Esophagus squamous epithelium (tissue), 5 donors: ENCODE measurements around the gene GALNT2. TPM values are rescaled to one million over a fixed set of nuclear protein-coding genes. Genes with fewer than 3 reads are reported as not detected.
A peak's percentile ranks its signal among the peaks of the same experiment; 100 is the strongest.

Experiments
- DNase-seq: peaks from one replicate; lab custom pipeline; 2025; lab: John Stamatoyannopoulos, UW
- H3K27ac ChIP-seq, 4 donors: fragments of 200-600 bp; sonication (generic); one replicate each; pipeline ENCODE4 v1.5.1; 2016 to 2019; ENCODE audit warnings: mild to moderate bottlenecking in 1 of 4
- H3K27me3 ChIP-seq, 4 donors: fragments of 200-600 bp; sonication (generic); 1 replicate in 3 of 4; 2 replicates in 1 of 4; pipeline versions ENCODE4 v1.5.1 to v1.6.0; 2017 to 2021; ENCODE audit warnings: antibody characterized with exemption in 1 of 4
- H3K36me3 ChIP-seq, 3 donors: fragments of 200-600 bp; sonication (generic); one replicate each; pipeline ENCODE4 v1.5.1; 2016 to 2019
- H3K4me1 ChIP-seq, 3 donors: fragments of 200-600 bp; sonication (generic); one replicate each; pipeline ENCODE4 v1.5.1; 2017 to 2019
- H3K4me3 ChIP-seq, 4 donors: fragments of 200-600 bp; sonication (generic); 1 replicate in 3 of 4; 2 replicates in 1 of 4; pipeline ENCODE4 v1.5.1; 2016 to 2019; ENCODE audit warnings: mild to moderate bottlenecking in 2 of 4, moderate library complexity in 1 of 4
- H3K9me3 ChIP-seq, 3 donors: fragments of 200-600 bp; sonication (generic); one replicate each; pipeline ENCODE4 v1.5.1; 2016 to 2019
- POLR2A ChIP-seq, 4 donors: fragments of 450-650 bp; IDR thresholded peaks; one replicate each; pipeline ENCODE4 v1.6.1; 2017; ENCODE audit warnings: antibody characterized with exemption in 4 of 4, mild to moderate bottlenecking in 4 of 4, moderate library complexity in 3 of 4
- WGBS, 2 donors: methylation state at CpG; one replicate each; pipeline ENCODE4 v1.1.5; 2018; 5-methylcytosine and 5-hydroxymethylcytosine counted together
- intact Hi-C: fragments of 100-400 bp; cut with DNase I; formaldehyde crosslinking; loops from one replicate; pipeline ENCODE4 v1.15.0; 2022
- total RNA-seq, 4 donors: library from RNA; depleted of rRNA; stranded (reverse); fragments of >200 nt; gene quantifications; one replicate each; pipeline ENCODE4 v1.1.0, GENCODE V29; 2016
- TF ChIP-seq, protein P1 (sequence below), 6 experiments: fragments of 450-650 bp in 4 of 6; fragments of 200-600 bp in 2 of 6; sonication (generic) in 2 of 6; IDR thresholded peaks; one replicate each; pipeline ENCODE4 v1.5.1; 2016 to 2019; ENCODE audit warnings: antibody characterized with exemption in 6 of 6, mild to moderate bottlenecking in 4 of 6, moderate library complexity in 4 of 6
- donor health status: DM: yes; HTN: yes; CAD: no.

Gene GALNT2
- total RNA-seq, 4 donors from 2014 or later, result 25.8 to 36.2 (median 31.0) TPM

DNA sequence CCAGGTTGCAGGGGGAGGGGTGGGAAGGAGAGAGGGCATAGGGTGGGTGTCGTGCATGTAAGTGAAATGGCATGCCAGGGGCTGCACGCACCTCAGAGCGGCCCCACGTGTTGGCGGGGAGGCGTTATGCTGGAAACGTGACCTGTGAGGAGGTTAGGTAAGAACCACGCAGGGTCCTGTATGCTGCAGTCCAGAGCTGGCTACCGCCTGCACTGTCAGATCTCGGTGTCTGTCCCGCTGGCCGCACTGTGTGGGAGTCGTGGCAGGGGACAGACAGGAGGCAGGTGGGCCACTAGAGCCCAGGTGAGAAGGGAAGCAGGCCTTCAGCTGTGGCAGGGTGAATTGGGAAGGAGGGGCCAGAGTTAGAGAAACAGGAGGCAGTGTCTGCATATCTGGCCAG lies 79.7 kb downstream of the GALNT2 start:
- Histone ChIP-seq H3K27me3 (no peaks in the 10 kb centered on the region), H3K27ac (peak overlapping the region in 2 of 4 donors; percentile 33 to 61), H3K4me1 (peaks cover 0 to 61% (median 9%) of the 10 kb centered on the region in 3 donors), H3K36me3 (no peaks in the 10 kb centered on the region), H3K9me3 (no peaks in the 10 kb centered on the region), H3K4me3 (no peak overlapping the region)
- intact Hi-C loops, result no loop called here
- WGBS, 2 donors, result 93 to 94% methylated on average over 8 to 12 of the region's 13 CpGs
- TF ChIP-seq, protein P1, sequence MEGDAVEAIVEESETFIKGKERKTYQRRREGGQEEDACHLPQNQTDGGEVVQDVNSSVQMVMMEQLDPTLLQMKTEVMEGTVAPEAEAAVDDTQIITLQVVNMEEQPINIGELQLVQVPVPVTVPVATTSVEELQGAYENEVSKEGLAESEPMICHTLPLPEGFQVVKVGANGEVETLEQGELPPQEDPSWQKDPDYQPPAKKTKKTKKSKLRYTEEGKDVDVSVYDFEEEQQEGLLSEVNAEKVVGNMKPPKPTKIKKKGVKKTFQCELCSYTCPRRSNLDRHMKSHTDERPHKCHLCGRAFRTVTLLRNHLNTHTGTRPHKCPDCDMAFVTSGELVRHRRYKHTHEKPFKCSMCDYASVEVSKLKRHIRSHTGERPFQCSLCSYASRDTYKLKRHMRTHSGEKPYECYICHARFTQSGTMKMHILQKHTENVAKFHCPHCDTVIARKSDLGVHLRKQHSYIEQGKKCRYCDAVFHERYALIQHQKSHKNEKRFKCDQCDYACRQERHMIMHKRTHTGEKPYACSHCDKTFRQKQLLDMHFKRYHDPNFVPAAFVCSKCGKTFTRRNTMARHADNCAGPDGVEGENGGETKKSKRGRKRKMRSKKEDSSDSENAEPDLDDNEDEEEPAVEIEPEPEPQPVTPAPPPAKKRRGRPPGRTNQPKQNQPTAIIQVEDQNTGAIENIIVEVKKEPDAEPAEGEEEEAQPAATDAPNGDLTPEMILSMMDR (IDR thresholded peaks at IDR 0.05), result no peak
- no peak for TF ChIP-seq POLR2A (IDR thresholded peaks at IDR 0.05)
- DNase-seq, result no peak

DNA sequence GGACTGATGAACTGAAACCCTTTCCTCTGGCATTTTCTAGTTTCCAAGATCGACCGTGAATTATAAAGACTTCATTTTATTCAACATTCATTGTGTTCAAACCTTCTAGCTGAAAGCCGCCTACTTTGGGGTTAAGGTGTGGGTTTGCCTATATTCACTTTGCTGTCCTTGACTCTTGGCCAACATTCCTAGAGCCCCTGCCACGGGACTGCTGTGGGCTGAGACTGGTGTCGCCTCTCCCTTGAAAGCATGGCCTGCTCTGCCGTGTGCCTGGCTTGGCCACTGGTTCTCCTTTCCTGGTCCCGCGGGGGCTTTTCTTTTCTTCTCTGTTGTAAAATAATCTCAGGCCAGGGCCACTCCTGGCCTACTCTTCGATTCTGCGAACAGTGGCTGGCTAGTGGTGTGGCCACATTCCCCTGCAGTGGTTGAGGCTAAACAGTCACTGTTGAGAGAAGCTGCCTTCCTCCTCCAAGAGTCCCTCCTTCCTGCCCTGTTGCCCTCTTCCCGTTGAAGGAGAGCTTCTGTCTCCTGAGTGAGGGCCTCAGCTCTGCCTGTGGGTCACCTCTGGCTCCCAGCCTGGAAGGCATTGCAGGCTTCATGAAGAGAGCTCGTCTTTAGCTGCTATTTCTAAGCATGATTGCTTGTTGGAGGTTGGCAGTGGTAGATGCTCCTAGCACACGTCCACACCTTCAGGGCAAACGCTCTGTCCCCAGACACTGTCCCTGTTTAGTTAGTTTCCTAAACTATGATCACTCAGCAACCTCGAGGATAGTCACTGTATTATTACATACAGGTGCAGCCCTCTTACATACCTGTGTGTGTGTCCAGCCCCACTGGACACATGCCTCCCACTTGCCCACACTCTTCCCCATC lies 80.5 kb downstream of the GALNT2 start:
- TF ChIP-seq POLR2A (IDR thresholded peaks at IDR 0.05), result no peak
- Histone ChIP-seq H3K4me3 (no peak overlapping the region), H3K27ac (peak overlapping the region in 1 of 4 donors; percentile 61), H3K36me3 (no peaks in the 10 kb centered on the region), H3K4me1 (peaks cover 0 to 58% (median 9%) of the 10 kb centered on the region in 3 donors), H3K9me3 (no peaks in the 10 kb centered on the region), H3K27me3 (no peaks in the 10 kb centered on the region)
- intact Hi-C loops, result no loop called here
- 65 to 68% methylated on average over 10 to 15 of the region's 15 CpGs for WGBS, 2 donors
- no peak for DNase-seq

DNA sequence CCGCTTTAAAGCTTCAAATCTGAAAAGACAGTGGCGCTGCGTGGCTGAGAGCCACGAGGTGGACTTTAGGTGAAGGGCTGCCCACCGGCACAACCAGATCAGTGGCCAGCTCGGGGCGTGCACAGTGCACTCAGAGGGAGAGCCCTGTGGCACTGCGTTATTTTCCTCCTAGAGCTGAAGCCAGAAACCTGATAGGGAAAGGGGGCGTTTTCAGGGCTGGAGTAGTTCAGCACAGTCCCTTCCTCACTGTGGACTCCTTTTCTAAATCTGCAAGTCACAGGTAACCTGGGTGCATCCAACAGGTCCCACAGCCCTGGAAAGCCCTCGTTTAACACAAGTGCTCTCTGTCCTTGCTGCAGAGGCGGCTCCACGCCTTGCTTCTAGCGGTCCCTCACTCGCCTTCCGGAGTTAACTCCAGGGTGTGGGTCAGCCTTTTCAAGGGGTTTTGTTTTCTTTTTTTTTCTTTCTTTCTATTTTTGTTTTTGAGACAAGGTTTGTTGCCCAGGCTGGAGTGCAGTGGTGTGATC lies 81.2 kb downstream of the GALNT2 start:
- Histone ChIP-seq H3K36me3 (no peaks in the 10 kb centered on the region), H3K27ac (no peak overlapping the region), H3K27me3 (no peaks in the 10 kb centered on the region), H3K9me3 (no peaks in the 10 kb centered on the region), H3K4me3 (no peak overlapping the region), H3K4me1 (peaks cover 0 to 55% (median 6%) of the 10 kb centered on the region in 3 donors)
- TF ChIP-seq POLR2A (IDR thresholded peaks at IDR 0.05), result no peak
- TF ChIP-seq, protein P1 (IDR thresholded peaks at IDR 0.05), result no peak
- DNase-seq, result no peak
- intact Hi-C loops, result no loop called here
- WGBS, 2 donors, result 83 to 85% methylated on average over 9 of the region's 15 CpGs

DNA sequence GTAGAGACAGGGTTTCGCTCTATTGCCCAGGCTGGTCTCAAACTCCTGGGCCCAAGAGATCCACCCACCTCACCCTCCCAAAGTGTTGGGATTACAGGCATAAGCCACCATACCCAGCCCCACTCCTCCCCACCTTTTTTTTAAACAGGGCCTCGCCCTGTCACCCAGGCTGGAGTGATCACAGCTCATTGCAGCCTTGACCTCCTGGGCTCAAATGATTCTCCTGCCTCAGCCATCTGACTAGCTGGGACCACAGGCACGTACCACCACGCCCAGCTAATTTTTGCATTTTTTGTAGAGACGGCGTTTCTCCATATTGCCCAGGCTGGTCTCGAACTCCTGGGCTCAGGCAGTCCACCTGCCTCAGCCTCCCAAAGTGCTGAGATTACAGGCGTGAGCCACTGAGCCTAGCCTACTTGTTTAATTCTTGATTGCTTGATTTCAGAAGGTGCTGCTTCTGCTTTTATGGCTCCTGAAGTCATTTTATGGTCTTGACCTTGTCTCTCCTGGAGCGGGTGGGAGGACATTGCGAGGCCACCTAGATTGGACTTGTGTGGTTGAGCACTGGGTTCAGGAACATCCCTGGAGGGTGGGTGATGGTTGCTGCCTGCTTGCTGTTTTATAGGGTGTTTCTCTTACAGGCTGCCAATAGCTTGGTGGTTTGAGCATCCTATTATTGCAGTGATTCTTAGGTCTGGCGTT lies 81.9 kb downstream of the GALNT2 start:
- no peak overlapping the region for H3K27ac ChIP-seq
- no peak overlapping the region for H3K4me3 ChIP-seq
- H3K27me3 ChIP-seq, result no peaks in the 10 kb centered on the region
- peaks cover 3 to 55% (median 12%) of the 10 kb centered on the region in 3 donors for H3K4me1 ChIP-seq
- H3K36me3 ChIP-seq, result no peaks in the 10 kb centered on the region
- intact Hi-C loops, result no loop called here
- no peak for DNase-seq
- no peaks in the 10 kb centered on the region for H3K9me3 ChIP-seq
- 85 to 92% methylated on average over 8 to 9 of the region's 11 CpGs for WGBS, 2 donors
- TF ChIP-seq, protein P1 (IDR thresholded peaks at IDR 0.05), result no peak
- TF ChIP-seq POLR2A (IDR thresholded peaks at IDR 0.05), result no peak

DNA sequence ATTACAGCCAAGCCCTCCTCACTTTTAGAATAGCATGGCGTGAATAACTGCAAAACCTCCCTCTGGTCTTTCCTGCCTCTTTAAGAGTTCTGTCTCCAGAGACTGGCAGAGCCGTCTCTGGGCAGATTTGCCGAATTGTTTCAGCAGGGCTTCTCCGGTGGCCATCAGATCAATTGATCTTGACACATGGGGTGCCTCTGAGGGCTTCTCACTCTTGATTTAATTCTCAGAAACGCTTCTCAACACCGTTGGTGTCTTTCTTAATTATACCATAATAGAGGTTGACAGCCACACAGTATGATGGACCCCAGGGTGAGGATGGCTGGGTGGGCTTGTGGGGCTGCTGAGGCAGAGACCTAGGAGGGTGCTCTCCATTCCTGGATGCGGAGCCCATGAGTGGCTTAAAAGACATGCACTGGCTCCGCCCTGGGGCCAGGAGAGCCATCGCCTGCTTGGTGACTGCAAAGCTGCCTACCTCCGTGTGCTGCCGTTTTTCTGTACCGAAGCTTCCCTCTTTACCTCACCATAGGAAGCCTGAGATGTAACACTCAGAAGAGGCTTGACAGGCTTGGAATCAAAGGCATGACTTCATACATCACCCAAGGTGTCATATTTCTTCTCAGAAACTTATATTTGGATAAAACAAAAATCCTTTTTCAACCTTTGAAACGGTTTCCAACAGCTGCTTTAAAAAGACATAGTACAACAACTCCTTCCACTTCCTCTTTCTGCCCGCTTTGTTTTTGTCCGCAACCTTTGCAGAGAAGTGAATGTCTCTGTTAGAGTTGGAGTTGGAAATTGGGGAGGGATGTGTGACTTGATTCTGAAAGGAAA lies 82.9 kb downstream of the GALNT2 start:
- intact Hi-C loops, result no loop called here
- Histone ChIP-seq H3K9me3 (no peaks in the 10 kb centered on the region), H3K4me3 (peak overlapping the region in 1 of 4 donors; percentile 20), H3K4me1 (peaks cover 3 to 55% (median 18%) of the 10 kb centered on the region in 3 donors), H3K27me3 (no peaks in the 10 kb centered on the region), H3K27ac (peak overlapping the region in 3 of 4 donors; percentile 1 to 64 (median 39)), H3K36me3 (no peaks in the 10 kb centered on the region)
- TF ChIP-seq POLR2A (IDR thresholded peaks at IDR 0.05), result no peak
- TF ChIP-seq, protein P1 (IDR thresholded peaks at IDR 0.05), result no peak
- DNase-seq, result no peak
- WGBS, 2 donors, result 70 to 78% methylated on average over 13 to 14 of the region's 15 CpGs
